H1 (cell line): ENCODE measurements around the gene SLC34A1. TPM values are rescaled to one million over a fixed set of nuclear protein-coding genes. Genes with fewer than 3 reads are reported as not detected.

Source experiments
- CTCF ChIA-PET: fragments of 300-600 bp; sonication (Branson Sonifier 250); formaldehyde crosslinking; loops from one replicate; lab custom pipeline; 2021; ENCODE audit not compliant: partially characterized antibody; lab: Charles Lee
- POLR2A ChIA-PET: fragments of 300-600 bp; sonication (Branson Sonifier 250); formaldehyde crosslinking; loops from one replicate; lab custom pipeline; 2021; ENCODE audit warnings: inconsistent platforms; ENCODE audit not compliant: partially characterized antibody; lab: Charles Lee
- DNase-seq, 2 experiments: peaks; one replicate each; pipeline versions ENCODE4 v3.0.0 to v3.0.0-alpha.2; 2010 to 2022; ENCODE audit warnings: low spot score in 2 of 2, low read depth in 1 of 2, mixed read lengths in 1 of 2
- FAIRE-seq: peaks from 2 replicates; lab custom pipeline; 2011; peaks lifted over from hg19 to GRCh38; lab: Jason Lieb, UNC
- H2AFZ ChIP-seq: 2 replicates; pipeline ENCODE4 v1.8.1; 2012; ENCODE audit warnings: low read length, inconsistent platforms
- H2AK5ac ChIP-seq: 2 replicates; pipeline ENCODE4 v1.6.1; 2013; ENCODE audit warnings: low read depth, low read length
- H2BK120ac ChIP-seq: replicated peaks from 2 replicates; pipeline ENCODE3; 2013; ENCODE audit warnings: low read depth, low read length, inconsistent platforms
- H2BK12ac ChIP-seq: 2 replicates; pipeline ENCODE4 v1.6.1; 2013; ENCODE audit warnings: low read depth, low read length
- H2BK15ac ChIP-seq: 2 replicates; pipeline ENCODE4 v1.6.1; 2013; ENCODE audit warnings: low read length
- H2BK20ac ChIP-seq: 2 replicates; pipeline ENCODE4 v1.6.1; 2013; ENCODE audit warnings: low read length
- H2BK5ac ChIP-seq: 2 replicates; pipeline ENCODE4 v1.6.1; 2013; ENCODE audit warnings: low read depth, low read length
- H3K14ac ChIP-seq: 2 replicates; pipeline ENCODE4 v1.6.1; 2013; ENCODE audit warnings: inconsistent platforms; ENCODE audit not compliant: insufficient read length
- H3K18ac ChIP-seq: 2 replicates; pipeline ENCODE4 v1.6.1; 2013; ENCODE audit warnings: low read length; ENCODE audit errors: extremely low read depth
- H3K23ac ChIP-seq: 2 replicates; pipeline ENCODE4 v1.6.1; 2013; ENCODE audit warnings: inconsistent platforms; ENCODE audit not compliant: insufficient read length
- H3K23me2 ChIP-seq: 2 replicates; pipeline ENCODE4 v1.6.1; 2013; ENCODE audit warnings: low read depth, low read length
- H3K27ac ChIP-seq: 2 replicates; pipeline ENCODE4 v1.6.1; 2011; ENCODE audit warnings: low read depth, low read length, inconsistent platforms
- H3K27me3 ChIP-seq, 4 experiments: replicated peaks in 1 of 4; 1 replicate in 1 of 4; 2 replicates in 3 of 4; pipeline versions ENCODE4 v1.6.1 to v1.8.1; 2011 to 2013; ENCODE audit warnings: low read length in 3 of 4, mild to moderate bottlenecking in 3 of 4, inconsistent platforms in 2 of 4, mixed read lengths in 2 of 4, moderate library complexity in 1 of 4; ENCODE audit not compliant: control insufficient read depth in 3 of 4, insufficient read depth in 3 of 4; ENCODE audit errors: extremely low read depth in 1 of 4
- H3K36me3 ChIP-seq, 4 experiments: 2 replicates each; pipeline versions ENCODE4 v1.6.1 to v1.8.1; 2011 to 2013; ENCODE audit warnings: mild to moderate bottlenecking in 4 of 4, low read length in 3 of 4, moderate library complexity in 2 of 4, control low read depth in 1 of 4, inconsistent platforms in 1 of 4; ENCODE audit not compliant: insufficient read depth in 4 of 4, control insufficient read depth in 2 of 4
- H3K4ac ChIP-seq: replicated peaks from 2 replicates; pipeline ENCODE3; 2013; ENCODE audit warnings: low read length, low read depth, mixed read lengths, inconsistent platforms; ENCODE audit not compliant: insufficient read length
- H3K4me1 ChIP-seq, 4 experiments: replicated peaks in 1 of 4; 1 replicate in 1 of 4; 2 replicates in 3 of 4; pipeline versions ENCODE4 v1.6.1 to v1.8.1; 2011 to 2013; ENCODE audit warnings: low read length in 3 of 4, inconsistent platforms in 2 of 4, mixed read lengths in 1 of 4; ENCODE audit not compliant: insufficient read depth in 4 of 4, control insufficient read depth in 3 of 4
- H3K4me2 ChIP-seq, 2 experiments: 2 replicates each; pipeline versions ENCODE4 v1.6.1 to v1.8.1; 2011 to 2013; ENCODE audit warnings: low read depth in 2 of 2, low read length in 2 of 2, control low read depth in 1 of 2, inconsistent platforms in 1 of 2, mild to moderate bottlenecking in 1 of 2; ENCODE audit not compliant: insufficient read depth in 1 of 2
- H3K4me3 ChIP-seq, 4 experiments: fragments of 200-600, 300-600 bp in 1 of 4; sonication (generic), shearing (Covaris generic), sonication (Bioruptor Twin) in 1 of 4; 2 replicates each; pipeline versions ENCODE4 v1.5.1 to v1.8.1; 2011 to 2016; ENCODE audit warnings: low read length in 4 of 4, low read depth in 3 of 4, control low read depth in 2 of 4, inconsistent platforms in 2 of 4, mild to moderate bottlenecking in 2 of 4, mixed read lengths in 1 of 4, moderate library complexity in 1 of 4; ENCODE audit not compliant: insufficient read depth in 2 of 4; ENCODE audit errors: extremely low read depth in 1 of 4
- H3K56ac ChIP-seq: replicated peaks from 2 replicates; pipeline ENCODE3; 2013; ENCODE audit warnings: low read depth, mild to moderate bottlenecking, mixed read lengths, low read length, inconsistent platforms; ENCODE audit not compliant: insufficient read length
- H3K79me1 ChIP-seq: 2 replicates; pipeline ENCODE4 v1.6.1; 2013; ENCODE audit warnings: low read depth, low read length, control low read depth
- H3K79me2 ChIP-seq, 2 experiments: 2 replicates each; pipeline versions ENCODE4 v1.6.1 to v1.8.1; 2012 to 2013; ENCODE audit warnings: low read length in 2 of 2, mild to moderate bottlenecking in 2 of 2, inconsistent platforms in 1 of 2; ENCODE audit not compliant: insufficient read depth in 2 of 2, control insufficient read depth in 1 of 2
- H3K9ac ChIP-seq, 4 experiments: replicated peaks in 1 of 4; 1 replicate in 1 of 4; 2 replicates in 3 of 4; pipeline versions ENCODE4 v1.6.1 to v1.8.1; 2011 to 2013; ENCODE audit warnings: low read depth in 3 of 4, low read length in 3 of 4, control low read depth in 2 of 4, mild to moderate bottlenecking in 2 of 4, moderate library complexity in 2 of 4, inconsistent platforms in 1 of 4; ENCODE audit errors: extremely low read depth in 1 of 4
- H3K9me3 ChIP-seq, 2 experiments: 2 replicates each; pipeline versions ENCODE4 v1.6.1 to v1.8.1; 2012 to 2013; ENCODE audit warnings: mild to moderate bottlenecking in 2 of 2, moderate library complexity in 2 of 2, control low read depth in 1 of 2, inconsistent platforms in 1 of 2, low read depth in 1 of 2, low read length in 1 of 2, mixed read lengths in 1 of 2; ENCODE audit not compliant: insufficient read depth in 2 of 2
- H4K20me1 ChIP-seq, 2 experiments: replicated peaks in 1 of 2; 2 replicates each; pipeline versions ENCODE3 to v1.8.1; 2011 to 2013; ENCODE audit warnings: inconsistent platforms in 2 of 2, low read length in 2 of 2, mild to moderate bottlenecking in 1 of 2; ENCODE audit not compliant: insufficient read depth in 2 of 2, control insufficient read depth in 1 of 2
- H4K5ac ChIP-seq: 2 replicates; pipeline ENCODE4 v1.6.1; 2013; ENCODE audit warnings: low read length, low read depth, mixed read lengths, inconsistent platforms; ENCODE audit not compliant: insufficient read length
- H4K8ac ChIP-seq: 2 replicates; pipeline ENCODE4 v1.8.0; 2013; ENCODE audit warnings: mild to moderate bottlenecking, moderate library complexity, low read length, inconsistent platforms; ENCODE audit not compliant: insufficient read depth; ENCODE audit errors: extremely low read depth
- H4K91ac ChIP-seq: replicated peaks from 2 replicates; pipeline ENCODE3; 2013; ENCODE audit warnings: low read length, mixed read lengths, inconsistent platforms; ENCODE audit not compliant: insufficient read length
- CBX5 ChIP-seq: fragments of 300-800, 300-1000 bp; sonication (generic); IDR thresholded peaks from 2 replicates; pipeline ENCODE4 v1.7.1; 2016; ENCODE audit warnings: antibody characterized with exemption, low read length, low read depth
- EGR1 ChIP-seq: IDR thresholded peaks from 2 replicates; pipeline ENCODE4 v1.6.1; 2011; ENCODE audit warnings: low read depth, low read length, borderline replicate concordance
- KDM5A ChIP-seq: fragments of 200-600 bp; IDR thresholded peaks from 2 replicates; pipeline ENCODE4 v1.7.1; 2012; ENCODE audit warnings: mild to moderate bottlenecking, low read length, inconsistent platforms, mixed read lengths
- POLR2A ChIP-seq, 2 experiments: IDR thresholded peaks; 1 replicate in 1 of 2; 2 replicates in 1 of 2; pipeline ENCODE4 v1.6.1; 2011; ENCODE audit warnings: low read depth in 2 of 2, low read length in 2 of 2, mild to moderate bottlenecking in 2 of 2; ENCODE audit errors: control extremely low read depth in 1 of 2
- POU5F1 ChIP-seq: IDR thresholded peaks from 2 replicates; pipeline ENCODE4 v1.6.1; 2011; ENCODE audit warnings: low read depth, mild to moderate bottlenecking, low read length, moderate library complexity
- SP1 ChIP-seq: IDR thresholded peaks from 2 replicates; pipeline ENCODE4 v1.6.1; 2011; ENCODE audit warnings: low read depth, low read length
- TEAD4 ChIP-seq: IDR thresholded peaks from 2 replicates; pipeline ENCODE4 v1.6.1; 2012; ENCODE audit warnings: low read depth, low read length, inconsistent platforms, mixed read lengths
- ZNF274 ChIP-seq: IDR thresholded peaks from 2 replicates; pipeline ENCODE4 v1.7.0; 2012; ENCODE audit warnings: low read length, borderline replicate concordance; ENCODE audit errors: extremely low read depth
- WGBS, 2 experiments: shearing (Covaris generic) in 1 of 2; methylation state at CpG; one replicate each; pipeline versions ENCODE4 v1.1.6 to v1.1.7; 2013 to 2015; ENCODE audit warnings: low lambda C conversion rate in 2 of 2, mixed read lengths in 2 of 2, inconsistent platforms in 1 of 2, low coverage in 1 of 2, missing lambda C conversion rate in 1 of 2; ENCODE audit not compliant: insufficient replicate concordance in 2 of 2, insufficient coverage in 1 of 2, insufficient read length in 1 of 2; ENCODE audit errors: extremely low coverage in 1 of 2, missing lambda C conversion rate in 1 of 2; 5-methylcytosine and 5-hydroxymethylcytosine counted together
- polyA plus RNA-seq, 7 experiments: library from polyadenylated mRNA; depleted of rRNA in 3 of 7; stranded (reverse) in 5 of 7; unstranded in 2 of 7; fragments of >200 nt in 5 of 7; fragments of 200-250 nt in 2 of 7; gene quantifications; 1 replicate in 5 of 7; 2 replicates in 1 of 7; 4 replicates in 1 of 7; pipeline versions ENCODE4 v1.2.1 to v1.2.3, GENCODE V29; 2011 to 2013; ENCODE audit warnings: missing spikeins in 2 of 7, mixed read lengths in 2 of 7
- total RNA-seq: library from RNA; stranded (reverse); fragmentation: NEBNext Ultra II Directional; extraction: Animal tissue kit (Norgen Biotek cat#: 25700); gene quantifications from 2 replicates; pipeline ENCODE4 v1.2.1, GENCODE V29; 2021

Gene SLC34A1
- total and polyA plus RNA-seq, 2 of the 8 experiments (the other 6 are each of a cell fraction or from before 2014, with no cell fraction given) = not detected

GRCh38 chr5:177349362-177349647 is 34.9 kb upstream of the SLC34A1 start:
- no peak overlapping the region for H3K4ac ChIP-seq
- no peak overlapping the region for H2AFZ ChIP-seq
- no peak overlapping the region for H2BK20ac ChIP-seq
- no peak for DNase-seq
- H2AK5ac ChIP-seq = no peak overlapping the region
- no peak for FAIRE-seq
- TF ChIP-seq TEAD4 = no peak
- TF ChIP-seq KDM5A = no peak
- TF ChIP-seq POLR2A (IDR thresholded peaks at IDR 0.05; ENCODE audit: control extremely low read depth in 1 of 2, low read depth in 2 of 2, low read length in 2 of 2) = no peak
- TF ChIP-seq EGR1 = no peak
- TF ChIP-seq POU5F1 = no peak
- no peak for TF ChIP-seq CBX5
- TF ChIP-seq ZNF274 = no peak
- no peak for TF ChIP-seq SP1
- peaks cover 8% of the 10 kb centered on the region for H3K23me2 ChIP-seq
- no peaks in the 10 kb centered on the region for H3K27me3 ChIP-seq
- H3K4me2 ChIP-seq = no peak overlapping the region; a peak in 1 of 4 replicates
- peaks cover 0 to 13% (median 4%) of the 10 kb centered on the region in 4 experiments; a peak in 3 of 7 replicates for H3K4me1 ChIP-seq
- no peak overlapping the region for H3K4me3 ChIP-seq
- H3K27ac ChIP-seq = no peak overlapping the region
- peaks cover 15 to 60% of the 10 kb centered on the region in 2 experiments for H3K79me2 ChIP-seq
- peaks cover 18% of the 10 kb centered on the region for H3K79me1 ChIP-seq
- H4K5ac ChIP-seq = no peak overlapping the region
- CTCF ChIA-PET = interaction anchor here (0.6 to 11.2 kb wide), 10 partner anchors 11 to 104 kb away, joined by 3 to 142 read pairs (median 4); no protein-coding TSS in a partner anchor
- H4K8ac ChIP-seq = no peak overlapping the region
- no peak overlapping the region for H3K23ac ChIP-seq
- H3K18ac ChIP-seq = no peak overlapping the region
- no peak overlapping the region for H2BK15ac ChIP-seq
- H3K14ac ChIP-seq = no peak overlapping the region
- WGBS, 2 experiments = 90% methylated on average over 3 of the region's 3 CpGs; no CpG with 5 or more reads in 1 of the 2 experiments
- POLR2A ChIA-PET = interaction anchor here (0.7 to 8.1 kb wide), 5 partner anchors 10 to 260 kb away, joined by 3 to 66 read pairs (median 3); partner anchors contain the start of gene PDLIM7
- H3K9ac ChIP-seq = no peak overlapping the region
- H4K91ac ChIP-seq = no peak overlapping the region
- no peak overlapping the region for H2BK12ac ChIP-seq
- no peak overlapping the region for H2BK5ac ChIP-seq
- peaks cover 5% of the 10 kb centered on the region in 2 experiments for H4K20me1 ChIP-seq
- no peak overlapping the region for H3K56ac ChIP-seq
- no peaks in the 10 kb centered on the region for H3K9me3 ChIP-seq
- no peak overlapping the region for H2BK120ac ChIP-seq
- peaks cover 0 to 7% (median 4%) of the 10 kb centered on the region in 4 experiments; a peak in 4 of 8 replicates for H3K36me3 ChIP-seq
